Sigmoid colon (tissue), 4 donors: ENCODE measurements around the gene SERPINC1.

ENCODE experiments used
- POLR2A ChIP-seq, 2 donors: fragments of 450-650 bp; IDR thresholded peaks; one replicate each; pipeline ENCODE4 v1.6.1; 2016; ENCODE audit warnings: antibody characterized with exemption in 2 of 2, mild to moderate bottlenecking in 2 of 2, moderate library complexity in 2 of 2
- POLR2AphosphoS5 ChIP-seq, 4 donors: sonication (generic); formaldehyde crosslinking; IDR thresholded peaks; one replicate each; pipeline ENCODE4 v1.6.1; 2017; ENCODE audit warnings: antibody characterized with exemption in 4 of 4
- TF ChIP-seq, protein P1 (sequence below), 4 experiments: fragments of 450-650 bp in 3 of 4; fragments of 200-600 bp in 1 of 4; IDR thresholded peaks; one replicate each; pipeline ENCODE4 v1.5.1; 2016 to 2019; ENCODE audit warnings: antibody characterized with exemption in 4 of 4, mild to moderate bottlenecking in 3 of 4, moderate library complexity in 2 of 4

GRCh38 chr1:173948594-173948993 lies 31.5 kb upstream of the SERPINC1 start:
- TF ChIP-seq, protein P1, sequence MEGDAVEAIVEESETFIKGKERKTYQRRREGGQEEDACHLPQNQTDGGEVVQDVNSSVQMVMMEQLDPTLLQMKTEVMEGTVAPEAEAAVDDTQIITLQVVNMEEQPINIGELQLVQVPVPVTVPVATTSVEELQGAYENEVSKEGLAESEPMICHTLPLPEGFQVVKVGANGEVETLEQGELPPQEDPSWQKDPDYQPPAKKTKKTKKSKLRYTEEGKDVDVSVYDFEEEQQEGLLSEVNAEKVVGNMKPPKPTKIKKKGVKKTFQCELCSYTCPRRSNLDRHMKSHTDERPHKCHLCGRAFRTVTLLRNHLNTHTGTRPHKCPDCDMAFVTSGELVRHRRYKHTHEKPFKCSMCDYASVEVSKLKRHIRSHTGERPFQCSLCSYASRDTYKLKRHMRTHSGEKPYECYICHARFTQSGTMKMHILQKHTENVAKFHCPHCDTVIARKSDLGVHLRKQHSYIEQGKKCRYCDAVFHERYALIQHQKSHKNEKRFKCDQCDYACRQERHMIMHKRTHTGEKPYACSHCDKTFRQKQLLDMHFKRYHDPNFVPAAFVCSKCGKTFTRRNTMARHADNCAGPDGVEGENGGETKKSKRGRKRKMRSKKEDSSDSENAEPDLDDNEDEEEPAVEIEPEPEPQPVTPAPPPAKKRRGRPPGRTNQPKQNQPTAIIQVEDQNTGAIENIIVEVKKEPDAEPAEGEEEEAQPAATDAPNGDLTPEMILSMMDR (IDR thresholded peaks at IDR 0.05): no peak
- TF ChIP-seq POLR2A (IDR thresholded peaks at IDR 0.05): no peak
- no peak for TF ChIP-seq POLR2AphosphoS5 (IDR thresholded peaks at IDR 0.05)
